GM06990 (cell line): ENCODE results near the gene WFDC9.

ENCODE experiments used
- DNase-seq: peaks from one replicate; pipeline ENCODE4 v3.0.0-alpha.2; 2011; ENCODE audit not compliant: insufficient read length; ENCODE audit errors: extremely low read depth
- H3K27me3 ChIP-seq: replicated peaks from 2 replicates; pipeline ENCODE4 v1.6.0; 2011; ENCODE audit warnings: low read length; ENCODE audit not compliant: control insufficient read depth, insufficient read depth
- H3K36me3 ChIP-seq: 2 replicates; pipeline ENCODE4 v1.5.1; 2011; ENCODE audit warnings: low read length; ENCODE audit not compliant: control insufficient read depth, insufficient read depth
- H3K4me3 ChIP-seq: replicated peaks from 2 replicates; pipeline ENCODE4 v1.5.1; 2011; ENCODE audit warnings: low read depth, mild to moderate bottlenecking, control low read depth, low read length
- TF ChIP-seq, protein P1 (sequence below): IDR thresholded peaks from 2 replicates; pipeline ENCODE4 v1.5.1; 2011; ENCODE audit warnings: low read length, control low read depth, mild to moderate bottlenecking, inconsistent platforms; ENCODE audit not compliant: insufficient read depth, poor library complexity, severe bottlenecking

The WFDC9 gene

GRCh38 chr20:45629496-45630100 is 1.5 kb downstream of the WFDC9 start, which contains the start of gene WFDC10A:
TSS of gene WFDC10A (plus strand) at chr20:45629739. CDS start at chr20:45629814, 75 bp downstream.
- Histone ChIP-seq H3K27me3 (no peaks in the 10 kb centered on the region; the same call in 1 of the 2 replicates), H3K36me3 (no peaks in the 10 kb centered on the region), H3K4me3 (no peak within 1 kb of the TSS)
- TF ChIP-seq, protein P1, sequence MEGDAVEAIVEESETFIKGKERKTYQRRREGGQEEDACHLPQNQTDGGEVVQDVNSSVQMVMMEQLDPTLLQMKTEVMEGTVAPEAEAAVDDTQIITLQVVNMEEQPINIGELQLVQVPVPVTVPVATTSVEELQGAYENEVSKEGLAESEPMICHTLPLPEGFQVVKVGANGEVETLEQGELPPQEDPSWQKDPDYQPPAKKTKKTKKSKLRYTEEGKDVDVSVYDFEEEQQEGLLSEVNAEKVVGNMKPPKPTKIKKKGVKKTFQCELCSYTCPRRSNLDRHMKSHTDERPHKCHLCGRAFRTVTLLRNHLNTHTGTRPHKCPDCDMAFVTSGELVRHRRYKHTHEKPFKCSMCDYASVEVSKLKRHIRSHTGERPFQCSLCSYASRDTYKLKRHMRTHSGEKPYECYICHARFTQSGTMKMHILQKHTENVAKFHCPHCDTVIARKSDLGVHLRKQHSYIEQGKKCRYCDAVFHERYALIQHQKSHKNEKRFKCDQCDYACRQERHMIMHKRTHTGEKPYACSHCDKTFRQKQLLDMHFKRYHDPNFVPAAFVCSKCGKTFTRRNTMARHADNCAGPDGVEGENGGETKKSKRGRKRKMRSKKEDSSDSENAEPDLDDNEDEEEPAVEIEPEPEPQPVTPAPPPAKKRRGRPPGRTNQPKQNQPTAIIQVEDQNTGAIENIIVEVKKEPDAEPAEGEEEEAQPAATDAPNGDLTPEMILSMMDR = peak; percentile 87
- DNase-seq = no peak

DNA sequence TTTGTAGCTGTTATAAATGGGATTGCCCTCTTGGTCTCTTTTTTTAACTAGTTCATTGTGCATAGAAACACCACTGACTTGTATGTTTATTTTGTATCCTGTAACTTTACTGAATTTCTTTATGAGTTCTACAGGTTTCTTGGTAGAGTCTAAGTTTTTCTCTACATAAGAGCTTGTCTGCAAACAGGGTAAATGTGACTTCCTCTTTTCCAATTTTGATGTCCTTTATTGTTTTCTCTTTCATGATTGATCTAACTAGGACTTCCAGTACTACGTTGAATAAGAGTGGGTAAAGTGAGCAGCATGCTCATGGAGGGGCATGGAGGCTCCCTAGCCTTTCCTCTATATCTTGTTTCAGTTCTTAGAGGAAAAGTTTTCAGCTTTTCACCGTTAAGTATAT is 4.5 kb downstream of the WFDC9 start:
- Histone ChIP-seq H3K4me3 (no peak overlapping the region), H3K36me3 (no peaks in the 10 kb centered on the region), H3K27me3 (no peaks in the 10 kb centered on the region; the same call in 1 of the 2 replicates)
- TF ChIP-seq, protein P1 = no peak
- DNase-seq = no peak

GRCh38 chr20:45621593-45621992 is 9.5 kb downstream of the WFDC9 start:
- no peak overlapping the region for H3K4me3 ChIP-seq
- no peaks in the 10 kb centered on the region for H3K27me3 ChIP-seq
- no peak for DNase-seq
- TF ChIP-seq, protein P1 = no peak
- no peaks in the 10 kb centered on the region for H3K36me3 ChIP-seq

- TF ChIP-seq, protein P1 = no peak
- Histone ChIP-seq H3K4me3 (no peak overlapping the region), H3K36me3 (no peaks in the 10 kb centered on the region), H3K27me3 (no peaks in the 10 kb centered on the region)
- no peak for DNase-seq
Measured at GRCh38 chr20:45617591-45617990, 13.5 kb downstream of the WFDC9 start.

DNA sequence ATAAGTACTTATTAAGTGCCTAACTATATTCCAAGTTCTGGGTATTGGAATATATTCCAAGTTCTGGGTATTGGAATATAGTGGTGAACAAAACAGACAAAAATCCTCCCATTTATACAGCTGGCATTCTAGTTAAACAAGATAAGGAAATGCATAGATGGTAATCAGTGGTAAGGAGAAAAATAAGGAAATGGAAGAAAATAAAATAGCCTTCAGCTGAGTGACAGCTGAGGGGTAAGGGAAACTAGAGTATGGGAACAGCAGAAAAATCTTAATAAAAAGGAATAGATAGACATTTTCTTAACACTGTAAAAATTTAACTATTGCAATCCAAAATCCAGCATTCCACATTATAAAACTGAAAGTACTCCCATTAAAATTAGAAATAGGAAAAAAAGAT is 18.8 kb downstream of the WFDC9 start:
- TF ChIP-seq, protein P1 = no peak
- Histone ChIP-seq H3K27me3 (no peaks in the 10 kb centered on the region; the same call in 1 of the 2 replicates), H3K4me3 (no peak overlapping the region), H3K36me3 (no peaks in the 10 kb centered on the region)
- DNase-seq = no peak
